ENCODE results near the gene CA5B.
A peak's percentile ranks its signal among the peaks of the same experiment; 100 is the strongest.
"Not testable (repeated sequence)": the region's sequence is repeated elsewhere in the genome, so short reads cannot be mapped to it uniquely, and the experiment has no call there.

CA5B gene

DNA sequence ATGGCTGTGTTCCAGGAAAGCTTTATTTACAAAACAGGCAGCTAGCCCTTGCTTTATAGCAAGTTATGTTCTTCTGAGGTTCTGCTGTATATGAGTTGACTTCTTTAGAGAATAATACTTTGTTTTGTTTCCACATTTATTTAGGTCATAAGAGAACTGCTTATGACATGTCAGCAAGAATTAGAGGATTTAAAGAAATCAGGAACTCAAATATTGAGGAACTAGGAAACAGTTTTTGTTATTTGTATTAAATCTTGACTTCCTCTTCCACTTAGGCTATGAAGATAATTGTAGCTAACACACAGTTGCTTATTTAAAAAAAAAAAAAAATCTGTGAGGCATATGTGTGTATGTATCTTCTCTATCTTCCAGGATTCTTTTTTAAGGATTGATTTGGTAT, 66.5 kb downstream of the CA5B start:
- DNase-seq (ENCODE audit: extremely low spot score, insufficient read length, low read depth) (no peak), FAIRE-seq (no peak)

DNA sequence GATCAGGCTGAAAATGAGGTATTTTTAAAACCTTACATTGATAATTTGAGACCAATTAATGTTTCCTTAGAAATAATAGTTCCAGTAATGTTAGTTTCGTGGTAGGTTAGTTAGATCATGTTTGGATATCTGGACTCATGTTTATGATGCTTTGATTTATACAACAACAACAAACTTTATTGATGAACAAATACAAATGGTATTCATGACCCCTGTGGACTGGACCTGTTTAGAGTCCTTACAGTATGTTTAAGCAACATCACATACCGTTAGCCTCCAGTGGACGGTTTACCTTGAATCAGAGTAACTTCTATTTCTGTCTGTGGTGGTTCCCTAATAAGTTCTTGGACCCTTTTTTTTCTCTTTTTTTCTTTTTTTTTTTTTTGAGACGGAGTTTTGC, 70.2 kb downstream of the CA5B start:
- FAIRE-seq (no peak), DNase-seq (ENCODE audit: extremely low spot score, insufficient read length, low read depth) (no peak)

GRCh38 chrX:15812192-15812938, 74.3 kb downstream of the CA5B start:
- DNase-seq (ENCODE audit: extremely low spot score, insufficient read length, low read depth) (no peak), FAIRE-seq (no peak)

DNA sequence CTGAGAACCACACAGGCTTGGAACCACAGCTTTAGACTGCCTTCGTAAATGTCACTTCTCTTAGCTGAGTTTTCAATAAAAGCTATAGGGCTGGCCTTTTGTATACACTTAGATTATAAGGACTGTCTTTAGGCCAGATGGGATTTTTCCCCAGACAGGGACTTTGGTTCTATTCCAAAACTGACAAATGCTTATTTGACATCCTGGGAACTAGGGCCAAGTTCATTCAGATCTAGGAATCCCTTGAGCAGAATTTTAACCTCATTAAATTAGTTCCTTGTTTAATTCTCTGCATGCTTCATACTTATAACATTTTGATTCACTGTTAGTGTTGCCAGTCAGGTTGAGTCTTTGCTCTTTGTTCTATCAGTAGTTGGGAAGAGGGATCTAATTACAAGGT, 75.3 kb downstream of the CA5B start:
- no peak for FAIRE-seq
- DNase-seq (ENCODE audit: extremely low spot score, insufficient read length, low read depth), result no peak

DNA sequence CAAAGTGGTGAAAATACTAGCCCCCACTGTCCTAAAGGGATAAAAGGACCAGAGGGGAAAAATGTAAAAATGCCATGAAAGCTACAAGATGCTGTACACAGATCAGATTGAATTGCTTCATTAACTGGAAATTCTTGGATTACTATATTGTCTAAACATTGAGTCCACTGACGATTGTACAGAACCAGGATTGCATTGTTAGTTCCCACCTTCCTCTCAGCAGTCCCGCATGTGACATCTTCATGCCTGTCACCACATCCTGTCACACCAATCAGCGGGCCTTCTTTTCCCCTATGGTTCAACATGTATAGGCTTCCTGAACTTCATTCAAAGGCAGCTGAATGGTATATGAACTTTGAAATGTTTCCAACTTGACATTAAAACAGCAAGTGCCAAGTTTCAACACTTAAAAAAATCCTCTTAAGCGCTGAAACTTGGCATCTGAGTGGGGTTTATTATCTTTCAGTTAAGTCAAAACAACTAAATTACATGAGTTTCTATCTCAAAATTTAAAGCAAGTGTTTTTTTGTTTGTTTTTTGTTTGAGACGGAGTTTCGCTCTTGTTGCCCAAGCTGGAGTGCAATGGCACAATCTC, 76.8 kb downstream of the CA5B start:
- DNase-seq (ENCODE audit: extremely low spot score, insufficient read length, low read depth), result no peak
- FAIRE-seq, result no peak

GRCh38 chrX:15815779-15816437, 77.8 kb downstream of the CA5B start:
- DNase-seq (ENCODE audit: extremely low spot score, insufficient read length, low read depth), result peak; percentile 7
- peak; percentile 85 for FAIRE-seq

- DNase-seq (ENCODE audit: extremely low spot score, insufficient read length, low read depth) (no peak), FAIRE-seq (no peak)
Measured at GRCh38 chrX:15816438-15816809, 78.4 kb downstream of the CA5B start.

- FAIRE-seq (peak; percentile 78), DNase-seq (ENCODE audit: extremely low spot score, insufficient read length, low read depth) (no peak)
Measured at GRCh38 chrX:15816886-15817285, 78.8 kb downstream of the CA5B start.

- no peak for FAIRE-seq
Measured at GRCh38 chrX:15820106-15821073, 82.3 kb downstream of the CA5B start.

GRCh38 chrX:15822922-15823321, 84.9 kb downstream of the CA5B start:
- DNase-seq (ENCODE audit: extremely low spot score, insufficient read length, low read depth), result no peak
- FAIRE-seq, result no peak

More at GRCh38 chrX:15820106-15821073, 82.3 kb downstream of the CA5B start:
- DNase-seq (ENCODE audit: extremely low spot score, insufficient read length, low read depth), result no peak

DNA sequence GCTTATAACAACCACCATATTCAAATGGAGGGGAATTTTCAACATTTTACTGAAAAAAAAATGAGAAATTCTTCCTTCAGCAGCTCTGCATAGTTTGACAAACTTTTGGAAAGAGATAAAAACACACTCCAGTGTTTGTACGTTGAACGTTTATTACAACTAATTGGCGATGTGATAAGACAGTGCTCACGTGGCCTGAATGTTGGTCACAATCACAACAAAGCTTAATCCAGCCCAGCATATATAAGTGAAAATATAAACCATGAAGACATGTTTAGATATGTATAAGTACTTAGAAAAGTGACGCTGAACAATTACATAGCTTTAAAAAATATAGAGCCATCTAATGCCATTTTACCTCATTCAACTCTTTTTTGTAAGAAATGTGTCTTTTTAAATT, 87.9 kb downstream of the CA5B start:
- DNase-seq (ENCODE audit: extremely low spot score, insufficient read length, low read depth) (no peak), FAIRE-seq (no peak)

DNA sequence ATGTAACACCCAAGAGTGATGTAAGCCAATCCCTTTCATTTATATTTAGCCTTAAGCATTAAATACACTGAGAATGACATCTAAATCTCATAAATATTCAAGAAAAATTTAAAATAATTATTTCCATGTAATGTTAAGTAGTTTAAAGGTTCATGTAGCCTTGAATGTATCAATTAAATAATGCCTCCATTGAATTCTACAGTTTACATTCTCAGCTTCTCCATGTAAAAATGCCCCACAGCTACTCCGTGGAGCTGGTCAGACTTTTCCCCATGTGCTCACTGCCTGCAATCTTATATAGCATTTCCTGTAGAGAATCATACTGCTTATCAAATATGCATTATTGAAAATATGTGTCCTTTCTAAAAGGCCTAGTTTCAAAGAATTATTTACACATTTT, 91.1 kb downstream of the CA5B start:
- DNase-seq (ENCODE audit: extremely low spot score, insufficient read length, low read depth) (no peak), FAIRE-seq (no peak)

- not testable (repeated sequence) for DNase-seq (ENCODE audit: extremely low spot score, insufficient read length, low read depth); FAIRE-seq
Measured at GRCh38 chrX:15831347-15831746, 93.3 kb downstream of the CA5B start.

DNA sequence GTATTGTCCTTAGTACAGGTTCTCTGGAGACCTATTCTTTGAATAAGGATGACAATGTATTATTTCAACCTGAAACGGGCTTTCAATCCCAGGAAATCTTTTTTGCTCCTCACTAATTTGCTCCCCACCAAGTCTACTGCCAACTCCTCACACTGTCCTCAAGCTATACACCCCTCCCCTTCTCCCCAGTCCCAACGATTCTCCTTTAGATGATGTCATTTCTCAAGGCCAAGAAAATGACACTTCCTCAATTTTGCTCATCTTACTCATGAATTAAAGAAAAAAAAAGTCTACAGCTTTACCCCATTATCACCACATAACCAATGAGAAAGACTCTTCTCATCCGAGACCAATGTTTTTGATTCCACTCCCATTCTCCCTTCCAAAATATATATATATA, 96.0 kb downstream of the CA5B start:
- FAIRE-seq, result no peak
- DNase-seq (ENCODE audit: extremely low spot score, insufficient read length, low read depth), result no peak

DNA sequence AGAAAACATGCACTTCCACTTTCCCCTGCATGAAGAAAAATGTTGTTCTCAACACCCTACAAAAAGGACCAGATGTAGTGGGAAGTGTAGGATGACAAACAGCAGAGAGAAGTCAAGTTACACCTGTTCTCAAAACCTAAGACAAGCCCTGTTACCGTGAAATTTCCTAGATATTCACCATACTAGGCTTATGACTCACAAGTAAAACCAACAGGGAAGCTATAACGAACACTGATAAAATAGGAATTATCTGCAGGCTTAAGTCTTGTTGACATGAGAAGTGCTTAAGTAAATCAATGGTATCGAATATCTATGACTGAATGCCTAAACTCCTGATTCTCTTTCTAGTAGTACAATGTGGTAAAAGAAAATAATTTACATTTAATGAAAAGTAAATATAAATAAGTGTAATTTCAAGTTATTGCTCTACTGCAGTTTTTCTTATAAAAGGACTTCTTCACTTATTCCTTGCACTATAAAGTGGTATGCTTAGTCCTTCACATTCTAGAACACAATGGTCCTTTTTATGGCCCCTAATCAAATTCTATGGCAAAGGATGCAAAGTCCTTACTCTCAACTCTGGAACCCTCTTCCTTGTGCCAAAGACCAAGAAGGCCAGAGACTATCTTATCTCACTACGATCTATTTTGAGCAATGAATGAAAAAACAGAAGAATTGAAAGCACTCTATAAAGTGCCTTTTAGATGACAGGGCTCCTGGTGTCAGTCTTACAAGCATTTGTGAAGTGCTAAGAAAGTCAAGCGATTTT, 96.9 kb downstream of the CA5B start:
- no peak for FAIRE-seq
- DNase-seq (ENCODE audit: extremely low spot score, insufficient read length, low read depth), result no peak

All from GM18507 (cell line).